ENCODE data around the gene LYRM4. TPM values are rescaled to one million over a fixed set of nuclear protein-coding genes. Genes with fewer than 3 reads are reported as not detected.

The LYRM4 gene
- total and polyA plus RNA-seq, 2 donors (not counting 1 experiment from before 2014, with no cell fraction given) = 14.5 to 31.9 TPM

DNA sequence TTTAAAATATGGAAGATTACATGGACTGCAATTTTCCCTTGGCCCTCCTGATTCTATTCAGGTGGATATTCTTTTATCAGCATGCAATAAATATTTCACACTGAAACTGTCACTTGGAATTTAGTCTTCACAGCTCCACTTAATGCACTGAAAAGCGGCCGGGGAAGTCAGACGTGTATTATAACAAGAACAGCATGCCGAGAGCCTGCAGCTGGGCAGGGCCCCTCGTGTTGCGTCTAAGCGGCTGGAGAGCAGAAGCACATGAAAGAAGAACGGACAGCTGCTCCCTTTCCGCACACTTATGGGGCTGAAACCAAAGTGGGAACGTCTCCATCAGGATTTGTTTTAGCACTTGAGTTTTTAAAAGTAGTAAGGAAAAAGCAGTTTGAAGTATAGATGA is 57.2 kb downstream of the LYRM4 start:
- Histone ChIP-seq H3K4me2 (ENCODE audit: extremely low read depth, insufficient read depth, low read length) (no peak overlapping the region), H3K27ac (ENCODE audit: insufficient read depth, low read length) (no peak overlapping the region), H3K36me3 (ENCODE audit: control insufficient read depth, insufficient read depth, low read length) (no peaks in the 10 kb centered on the region), H3K4me3 (replicated peaks in 1 of 4; ENCODE audit: control extremely low read depth in 1 of 4, insufficient read depth in 1 of 4, low read depth in 3 of 4, low read length in 4 of 4) (no peak overlapping the region), H3K4me1 (ENCODE audit: control insufficient read depth, extremely low read depth, insufficient read depth, low read length) (peaks cover 9% of the 10 kb centered on the region), H3K9me3 (ENCODE audit: control insufficient read depth, insufficient read depth, low read depth, low read length) (no peaks in the 10 kb centered on the region), H4K20me1 (ENCODE audit: control insufficient read depth, extremely low read depth, insufficient read depth, low read length) (no peaks in the 10 kb centered on the region), H3K9ac (ENCODE audit: insufficient read depth, low read length) (no peak overlapping the region), H2AFZ (ENCODE audit: low read length) (no peak overlapping the region), H3K79me2 (ENCODE audit: control insufficient read depth, insufficient read depth, low read length) (no peaks in the 10 kb centered on the region), H3K27me3 (ENCODE audit: control insufficient read depth, insufficient read depth, low read length) (no peaks in the 10 kb centered on the region)
- DNase-seq (ENCODE audit: low read depth in 2 of 2) = peak in 1 of 2 donors; percentile 17
- TF ChIP-seq EZH2 (IDR thresholded peaks at IDR 0.05; ENCODE audit: low read length, missing control alignments) = no peak
- TF ChIP-seq, protein P1, sequence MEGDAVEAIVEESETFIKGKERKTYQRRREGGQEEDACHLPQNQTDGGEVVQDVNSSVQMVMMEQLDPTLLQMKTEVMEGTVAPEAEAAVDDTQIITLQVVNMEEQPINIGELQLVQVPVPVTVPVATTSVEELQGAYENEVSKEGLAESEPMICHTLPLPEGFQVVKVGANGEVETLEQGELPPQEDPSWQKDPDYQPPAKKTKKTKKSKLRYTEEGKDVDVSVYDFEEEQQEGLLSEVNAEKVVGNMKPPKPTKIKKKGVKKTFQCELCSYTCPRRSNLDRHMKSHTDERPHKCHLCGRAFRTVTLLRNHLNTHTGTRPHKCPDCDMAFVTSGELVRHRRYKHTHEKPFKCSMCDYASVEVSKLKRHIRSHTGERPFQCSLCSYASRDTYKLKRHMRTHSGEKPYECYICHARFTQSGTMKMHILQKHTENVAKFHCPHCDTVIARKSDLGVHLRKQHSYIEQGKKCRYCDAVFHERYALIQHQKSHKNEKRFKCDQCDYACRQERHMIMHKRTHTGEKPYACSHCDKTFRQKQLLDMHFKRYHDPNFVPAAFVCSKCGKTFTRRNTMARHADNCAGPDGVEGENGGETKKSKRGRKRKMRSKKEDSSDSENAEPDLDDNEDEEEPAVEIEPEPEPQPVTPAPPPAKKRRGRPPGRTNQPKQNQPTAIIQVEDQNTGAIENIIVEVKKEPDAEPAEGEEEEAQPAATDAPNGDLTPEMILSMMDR (conservative IDR thresholded peaks at IDR 0.05 in 1 of 2, IDR thresholded peaks at IDR 0.05 in 1 of 2; ENCODE audit: low read depth in 1 of 2, low read length in 2 of 2) = no peak

GRCh38 chr6:5202941-5203340 is 57.8 kb downstream of the LYRM4 start:
- Histone ChIP-seq H3K36me3 (ENCODE audit: control insufficient read depth, insufficient read depth, low read length) (no peaks in the 10 kb centered on the region), H3K27ac (ENCODE audit: insufficient read depth, low read length) (no peak overlapping the region), H3K9me3 (ENCODE audit: control insufficient read depth, insufficient read depth, low read depth, low read length) (no peaks in the 10 kb centered on the region), H3K4me1 (ENCODE audit: control insufficient read depth, extremely low read depth, insufficient read depth, low read length) (peaks cover 5% of the 10 kb centered on the region), H2AFZ (ENCODE audit: low read length) (no peak overlapping the region), H3K79me2 (ENCODE audit: control insufficient read depth, insufficient read depth, low read length) (no peaks in the 10 kb centered on the region), H3K4me2 (ENCODE audit: extremely low read depth, insufficient read depth, low read length) (no peak overlapping the region), H3K9ac (ENCODE audit: insufficient read depth, low read length) (no peak overlapping the region), H3K4me3 (replicated peaks in 1 of 4; ENCODE audit: control extremely low read depth in 1 of 4, insufficient read depth in 1 of 4, low read depth in 3 of 4, low read length in 4 of 4) (no peak overlapping the region), H3K27me3 (ENCODE audit: control insufficient read depth, insufficient read depth, low read length) (no peaks in the 10 kb centered on the region), H4K20me1 (ENCODE audit: control insufficient read depth, extremely low read depth, insufficient read depth, low read length) (no peaks in the 10 kb centered on the region)
- no peak for TF ChIP-seq EZH2 (IDR thresholded peaks at IDR 0.05; ENCODE audit: low read length, missing control alignments)
- TF ChIP-seq, protein P1 (conservative IDR thresholded peaks at IDR 0.05 in 1 of 2, IDR thresholded peaks at IDR 0.05 in 1 of 2; ENCODE audit: low read depth in 1 of 2, low read length in 2 of 2) = no peak
- no peak for DNase-seq (ENCODE audit: low read depth in 2 of 2)

DNA sequence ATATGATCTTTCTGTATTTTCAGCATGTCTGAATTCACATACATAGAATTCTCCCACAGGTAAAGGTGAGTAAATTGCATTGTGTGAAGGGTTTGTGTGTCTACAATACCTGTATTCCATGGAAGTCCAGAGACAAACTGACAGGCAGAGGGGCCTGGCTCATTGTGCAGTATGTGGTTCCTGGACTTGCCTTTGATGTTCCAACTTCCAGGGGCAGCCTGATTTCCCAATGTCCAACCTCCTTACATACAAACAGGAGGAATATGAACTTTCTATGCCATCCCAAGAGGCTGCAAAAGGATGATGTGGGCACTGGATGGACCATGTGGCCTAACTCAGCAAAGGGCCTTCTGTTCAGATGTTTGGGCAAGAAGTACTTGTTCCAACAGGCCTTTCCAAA is 58.5 kb downstream of the LYRM4 start:
- H3K27me3 ChIP-seq (ENCODE audit: control insufficient read depth, insufficient read depth, low read length) = no peaks in the 10 kb centered on the region
- H3K79me2 ChIP-seq (ENCODE audit: control insufficient read depth, insufficient read depth, low read length) = no peaks in the 10 kb centered on the region
- H3K4me1 ChIP-seq (ENCODE audit: control insufficient read depth, extremely low read depth, insufficient read depth, low read length) = peaks cover 3% of the 10 kb centered on the region
- no peak for TF ChIP-seq EZH2 (IDR thresholded peaks at IDR 0.05; ENCODE audit: low read length, missing control alignments)
- TF ChIP-seq, protein P1 (conservative IDR thresholded peaks at IDR 0.05 in 1 of 2, IDR thresholded peaks at IDR 0.05 in 1 of 2; ENCODE audit: low read depth in 1 of 2, low read length in 2 of 2) = no peak
- no peaks in the 10 kb centered on the region for H3K36me3 ChIP-seq (ENCODE audit: control insufficient read depth, insufficient read depth, low read length)
- no peaks in the 10 kb centered on the region for H4K20me1 ChIP-seq (ENCODE audit: control insufficient read depth, extremely low read depth, insufficient read depth, low read length)
- H2AFZ ChIP-seq (ENCODE audit: low read length) = no peak overlapping the region
- no peak overlapping the region for H3K4me2 ChIP-seq (ENCODE audit: extremely low read depth, insufficient read depth, low read length)
- no peaks in the 10 kb centered on the region for H3K9me3 ChIP-seq (ENCODE audit: control insufficient read depth, insufficient read depth, low read depth, low read length)
- no peak overlapping the region for H3K9ac ChIP-seq (ENCODE audit: insufficient read depth, low read length)
- DNase-seq (ENCODE audit: low read depth in 2 of 2) = no peak
- no peak overlapping the region for H3K4me3 ChIP-seq (replicated peaks in 1 of 4; ENCODE audit: control extremely low read depth in 1 of 4, insufficient read depth in 1 of 4, low read depth in 3 of 4, low read length in 4 of 4)
- no peak overlapping the region for H3K27ac ChIP-seq (ENCODE audit: insufficient read depth, low read length)
